ENCODE measurements around the gene STK24.

STK24 gene

GRCh38 chr13:98494769-98495168, 82.1 kb downstream of the STK24 start:
- no peak for DNase-seq (ENCODE audit: extremely low read depth in 1 of 2, low read depth in 1 of 2)

GRCh38 chr13:98493042-98493712, 83.7 kb downstream of the STK24 start:
- DNase-seq (ENCODE audit: extremely low read depth in 1 of 2, low read depth in 1 of 2): no peak

GRCh38 chr13:98492335-98493041, 84.4 kb downstream of the STK24 start:
- DNase-seq (ENCODE audit: extremely low read depth in 1 of 2, low read depth in 1 of 2): no peak

GRCh38 chr13:98490866-98491265, 86.0 kb downstream of the STK24 start:
- no peak for DNase-seq (ENCODE audit: extremely low read depth in 1 of 2, low read depth in 1 of 2)

GRCh38 chr13:98490195-98490836, 86.6 kb downstream of the STK24 start:
- DNase-seq (ENCODE audit: extremely low read depth in 1 of 2, low read depth in 1 of 2): no peak

- DNase-seq (ENCODE audit: extremely low read depth in 1 of 2, low read depth in 1 of 2): no peak
These were observed 87.3 kb downstream of the STK24 start for GRCh38 chr13:98489446-98490194.

- no peak for DNase-seq (ENCODE audit: extremely low read depth in 1 of 2, low read depth in 1 of 2)
These were observed 88.2 kb downstream of the STK24 start for GRCh38 chr13:98488736-98489135.

GRCh38 chr13:98487522-98487921, 89.4 kb downstream of the STK24 start:
- no peak for DNase-seq (ENCODE audit: extremely low read depth in 1 of 2, low read depth in 1 of 2)

GRCh38 chr13:98487016-98487415, 89.9 kb downstream of the STK24 start:
- no peak for DNase-seq (ENCODE audit: extremely low read depth in 1 of 2, low read depth in 1 of 2)

- no peak for DNase-seq (ENCODE audit: extremely low read depth in 1 of 2, low read depth in 1 of 2)
These were observed 90.5 kb downstream of the STK24 start for GRCh38 chr13:98486412-98486811.

GRCh38 chr13:98485561-98485960, 91.3 kb downstream of the STK24 start:
- no peak for DNase-seq (ENCODE audit: extremely low read depth in 1 of 2, low read depth in 1 of 2)

GRCh38 chr13:98484289-98485219, 92.4 kb downstream of the STK24 start:
- peak; percentile 46 to 79 for DNase-seq (ENCODE audit: extremely low read depth in 1 of 2, low read depth in 1 of 2)

GRCh38 chr13:98483601-98484288, 93.2 kb downstream of the STK24 start:
- DNase-seq (ENCODE audit: extremely low read depth in 1 of 2, low read depth in 1 of 2): no peak

GRCh38 chr13:98482476-98483444, 94.1 kb downstream of the STK24 start:
- no peak for DNase-seq (ENCODE audit: extremely low read depth in 1 of 2, low read depth in 1 of 2)

- peak in 1 of 2 donors; percentile 59 for DNase-seq (ENCODE audit: extremely low read depth in 1 of 2, low read depth in 1 of 2)
These were observed 95.7 kb downstream of the STK24 start for GRCh38 chr13:98480915-98481877.

- DNase-seq (ENCODE audit: extremely low read depth in 1 of 2, low read depth in 1 of 2): no peak
These were observed 97.4 kb downstream of the STK24 start for GRCh38 chr13:98479496-98480003.
